ENCODE results near the gene WNK2. TPM values are rescaled to one million over a fixed set of nuclear protein-coding genes. Genes with fewer than 3 reads are reported as not detected.

WNK2 gene
- total RNA-seq, 1 experiment from 2014 or later: 69.4 TPM

- Histone ChIP-seq H3T11ph (ENCODE audit: low read length) (no peak overlapping the region), H3K27me3 (ENCODE audit: insufficient read depth, low read length) (no peaks in the 10 kb centered on the region), H2AK5ac (ENCODE audit: insufficient read length, low read length) (no peak overlapping the region), H3K9me3 (ENCODE audit: control insufficient read depth, low read depth, low read length) (no peaks in the 10 kb centered on the region), H3K9ac (ENCODE audit: extremely low read depth, insufficient read length, low read length) (no peak overlapping the region), H3K23ac (ENCODE audit: insufficient read length, low read depth, low read length) (no peak overlapping the region), H3K79me2 (ENCODE audit: insufficient read depth, low read length) (peaks cover 10% of the 10 kb centered on the region; the same call in 1 of the 2 replicates), H3K14ac (ENCODE audit: insufficient read depth, low read length) (no peak overlapping the region), H3K4me1 (ENCODE audit: insufficient read depth, low read length) (no peaks in the 10 kb centered on the region), H2BK5ac (ENCODE audit: insufficient read length, low read length) (no peak overlapping the region), H3K18ac (ENCODE audit: insufficient read length, low read depth, low read length) (no peak overlapping the region), H3K56ac (ENCODE audit: insufficient read length, low read depth, low read length) (no peak overlapping the region), H3K4ac (ENCODE audit: low read depth, low read length) (no peak overlapping the region), H3K4me2 (ENCODE audit: insufficient read depth, insufficient read length, low read length) (no peak overlapping the region), H2BK15ac (ENCODE audit: low read depth, low read length) (no peak overlapping the region), H4K20me1 (ENCODE audit: control insufficient read depth, insufficient read depth, insufficient read length) (no peaks in the 10 kb centered on the region), H2AFZ (ENCODE audit: low read length) (no peak overlapping the region), H2BK20ac (ENCODE audit: low read depth, low read length, poor library complexity, severe bottlenecking) (no peak overlapping the region), H3K23me2 (ENCODE audit: insufficient read length, low read depth, low read length, poor library complexity, severe bottlenecking) (no peaks in the 10 kb centered on the region), H2BK120ac (ENCODE audit: low read depth, low read length, poor library complexity, severe bottlenecking) (no peak overlapping the region), H4K5ac (ENCODE audit: insufficient read length, low read depth, low read length) (no peak overlapping the region), H3K27ac (ENCODE audit: insufficient read length, low read depth, low read length) (no peak overlapping the region), H4K8ac (replicated peaks; ENCODE audit: insufficient read length, low read depth, low read length) (no peak overlapping the region), H4K91ac (ENCODE audit: insufficient read length, low read depth, low read length) (no peak overlapping the region), H3K79me1 (ENCODE audit: insufficient read depth, low read depth, low read length, poor library complexity, severe bottlenecking) (peaks cover 4% of the 10 kb centered on the region), H2BK12ac (ENCODE audit: insufficient read length, low read depth, low read length) (no peak overlapping the region)
- TF ChIP-seq, protein P1, sequence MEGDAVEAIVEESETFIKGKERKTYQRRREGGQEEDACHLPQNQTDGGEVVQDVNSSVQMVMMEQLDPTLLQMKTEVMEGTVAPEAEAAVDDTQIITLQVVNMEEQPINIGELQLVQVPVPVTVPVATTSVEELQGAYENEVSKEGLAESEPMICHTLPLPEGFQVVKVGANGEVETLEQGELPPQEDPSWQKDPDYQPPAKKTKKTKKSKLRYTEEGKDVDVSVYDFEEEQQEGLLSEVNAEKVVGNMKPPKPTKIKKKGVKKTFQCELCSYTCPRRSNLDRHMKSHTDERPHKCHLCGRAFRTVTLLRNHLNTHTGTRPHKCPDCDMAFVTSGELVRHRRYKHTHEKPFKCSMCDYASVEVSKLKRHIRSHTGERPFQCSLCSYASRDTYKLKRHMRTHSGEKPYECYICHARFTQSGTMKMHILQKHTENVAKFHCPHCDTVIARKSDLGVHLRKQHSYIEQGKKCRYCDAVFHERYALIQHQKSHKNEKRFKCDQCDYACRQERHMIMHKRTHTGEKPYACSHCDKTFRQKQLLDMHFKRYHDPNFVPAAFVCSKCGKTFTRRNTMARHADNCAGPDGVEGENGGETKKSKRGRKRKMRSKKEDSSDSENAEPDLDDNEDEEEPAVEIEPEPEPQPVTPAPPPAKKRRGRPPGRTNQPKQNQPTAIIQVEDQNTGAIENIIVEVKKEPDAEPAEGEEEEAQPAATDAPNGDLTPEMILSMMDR (conservative IDR thresholded peaks at IDR 0.05): no peak
- DNase-seq: no peak
- Mint-ChIP-seq H3K36me3 (ENCODE audit: insufficient read depth in 1 of 3, low read depth in 3 of 3) (peaks cover 8 to 14% (median 13%) of the 10 kb centered on the region in 3 experiments), H3K4me1 (no peaks in the 10 kb centered on the region), H3K27ac (peak overlapping the region in 2 of 3 experiments; percentile 13 to 65; a peak in 1 of 7 replicates), H3K27me3 (ENCODE audit: low read depth) (no peaks in the 10 kb centered on the region), H3K4me3 (no peak overlapping the region), H3K9me3 (peaks cover 10 to 15% of the 10 kb centered on the region in 2 experiments)
- WGBS (ENCODE audit: extremely low coverage, insufficient read length, low lambda C conversion rate): no CpG with 5 or more reads among the region's 5 CpGs
These were observed 28.5 kb downstream of the WNK2 start for GRCh38 chr9:93212409-93212808.

Measured in H9 (cell line).